ENCODE results near the gene BICC1.
"Not testable (repeated sequence)": the region's sequence is repeated elsewhere in the genome, so short reads cannot be mapped to it uniquely, and the experiment has no call there.

BICC1 gene

GRCh38 chr10:58857251-58857805, 344.7 kb downstream of the BICC1 start:
- Histone ChIP-seq H3K27ac (peak overlapping the region; percentile 86), H3K27me3 (replicated peaks) (no peaks in the 10 kb centered on the region), H3K36me3 (replicated peaks) (no peaks in the 10 kb centered on the region), H3K4me3 (ENCODE audit: low read depth, low read length) (no peak overlapping the region)
- in situ Hi-C loops (cut with HindIII; ENCODE audit: low pct_ligation_motif_present, low sequenced_read_pairs): no loop called here
- no peak for DNase-seq
- TF ChIP-seq CTCF (IDR thresholded peaks at IDR 0.05; ENCODE audit: low read depth, low read length, missing control alignments): no peak

GRCh38 chr10:58858123-58858522, 345.5 kb downstream of the BICC1 start:
- H3K27ac ChIP-seq; DNase-seq; in situ Hi-C loops (cut with HindIII; ENCODE audit: low pct_ligation_motif_present, low sequenced_read_pairs); H3K36me3 ChIP-seq (replicated peaks); H3K27me3 ChIP-seq (replicated peaks); H3K4me3 ChIP-seq (ENCODE audit: low read depth, low read length): not testable (repeated sequence)

GRCh38 chr10:58859526-58859925, 346.9 kb downstream of the BICC1 start:
- in situ Hi-C loops (cut with HindIII; ENCODE audit: low pct_ligation_motif_present, low sequenced_read_pairs): no loop called here
- Histone ChIP-seq H3K27ac (no peak overlapping the region), H3K27me3 (replicated peaks) (no peaks in the 10 kb centered on the region), H3K36me3 (replicated peaks) (no peaks in the 10 kb centered on the region), H3K4me3 (ENCODE audit: low read depth, low read length) (no peak overlapping the region)
- DNase-seq: no peak
- TF ChIP-seq CTCF (IDR thresholded peaks at IDR 0.05; ENCODE audit: low read depth, low read length, missing control alignments): no peak

GRCh38 chr10:58867683-58868082, 355.0 kb downstream of the BICC1 start:
- H3K36me3 ChIP-seq (replicated peaks): no peaks in the 10 kb centered on the region
- no peaks in the 10 kb centered on the region for H3K27me3 ChIP-seq (replicated peaks)
- TF ChIP-seq CTCF (IDR thresholded peaks at IDR 0.05; ENCODE audit: low read depth, low read length, missing control alignments): no peak
- no peak for DNase-seq
- in situ Hi-C loops (cut with HindIII; ENCODE audit: low pct_ligation_motif_present, low sequenced_read_pairs): no loop called here
- no peak overlapping the region for H3K4me3 ChIP-seq (ENCODE audit: low read depth, low read length)
- H3K27ac ChIP-seq: no peak overlapping the region

GRCh38 chr10:58868736-58869435, 356.2 kb downstream of the BICC1 start:
- Histone ChIP-seq H3K27me3 (replicated peaks) (no peaks in the 10 kb centered on the region), H3K27ac (no peak overlapping the region), H3K36me3 (replicated peaks) (no peaks in the 10 kb centered on the region), H3K4me3 (ENCODE audit: low read depth, low read length) (no peak overlapping the region)
- DNase-seq: peak; percentile 27
- no peak for TF ChIP-seq CTCF (IDR thresholded peaks at IDR 0.05; ENCODE audit: low read depth, low read length, missing control alignments)
- in situ Hi-C loops (cut with HindIII; ENCODE audit: low pct_ligation_motif_present, low sequenced_read_pairs): no loop called here

GRCh38 chr10:58870070-58870469, 357.4 kb downstream of the BICC1 start:
- no peak for TF ChIP-seq CTCF (IDR thresholded peaks at IDR 0.05; ENCODE audit: low read depth, low read length, missing control alignments)
- no peak for DNase-seq
- H3K27me3 ChIP-seq (replicated peaks): no peaks in the 10 kb centered on the region
- no peaks in the 10 kb centered on the region for H3K36me3 ChIP-seq (replicated peaks)
- no peak overlapping the region for H3K4me3 ChIP-seq (ENCODE audit: low read depth, low read length)
- no peak overlapping the region for H3K27ac ChIP-seq
- in situ Hi-C loops (cut with HindIII; ENCODE audit: low pct_ligation_motif_present, low sequenced_read_pairs): no loop called here

All from brain microvascular endothelial cell (primary cell).